Mesothelial cell of epicardium (in vitro differentiated cells): ENCODE results near the gene ICAM4. TPM values are rescaled to one million over a fixed set of nuclear protein-coding genes. Genes with fewer than 3 reads are reported as not detected.
A peak's percentile ranks its signal among the peaks of the same experiment; 100 is the strongest.
"Not testable (repeated sequence)": the region's sequence is repeated elsewhere in the genome, so short reads cannot be mapped to it uniquely, and the experiment has no call there.

Experiments
- DNase-seq, 2 experiments: peaks; one replicate each; pipeline ENCODE4 v3.0.0; 2021; ENCODE audit warnings: low spot score in 2 of 2; ENCODE audit not compliant: unreplicated experiment in 2 of 2
- H3K27ac Mint-ChIP-seq: 2 replicates; pipeline ENCODE4 v1.8.0; 2021; ENCODE audit warnings: mixed read lengths
- H3K27me3 Mint-ChIP-seq: 2 replicates; pipeline ENCODE4 v1.8.0; 2021; ENCODE audit warnings: low read depth, mixed read lengths
- H3K36me3 Mint-ChIP-seq: 2 replicates; pipeline ENCODE4 v1.8.0; 2021; ENCODE audit warnings: mixed read lengths
- H3K4me1 Mint-ChIP-seq: 2 replicates; pipeline ENCODE4 v1.8.0; 2021; ENCODE audit warnings: mixed read lengths
- H3K4me3 Mint-ChIP-seq: 2 replicates; pipeline ENCODE4 v1.8.0; 2021; ENCODE audit warnings: mild to moderate bottlenecking, moderate library complexity, mixed read lengths
- H3K9me3 Mint-ChIP-seq: 2 replicates; pipeline ENCODE4 v1.8.0; 2021; ENCODE audit warnings: mixed read lengths
- total RNA-seq: library from RNA; stranded (reverse); gene quantifications from 3 replicates; pipeline ENCODE4 v1.2.1, GENCODE V29; 2021
- TF ChIP-seq, protein P1 (sequence below): fragments of 200-600 bp; sonication (generic); IDR thresholded peaks from one replicate; pipeline ENCODE4 v1.5.0; 2021; ENCODE audit warnings: antibody characterized with exemption; ENCODE audit not compliant: unreplicated experiment

ICAM4 gene
- total RNA-seq, 1 donor from 2014 or later = 2.6 TPM

DNA sequence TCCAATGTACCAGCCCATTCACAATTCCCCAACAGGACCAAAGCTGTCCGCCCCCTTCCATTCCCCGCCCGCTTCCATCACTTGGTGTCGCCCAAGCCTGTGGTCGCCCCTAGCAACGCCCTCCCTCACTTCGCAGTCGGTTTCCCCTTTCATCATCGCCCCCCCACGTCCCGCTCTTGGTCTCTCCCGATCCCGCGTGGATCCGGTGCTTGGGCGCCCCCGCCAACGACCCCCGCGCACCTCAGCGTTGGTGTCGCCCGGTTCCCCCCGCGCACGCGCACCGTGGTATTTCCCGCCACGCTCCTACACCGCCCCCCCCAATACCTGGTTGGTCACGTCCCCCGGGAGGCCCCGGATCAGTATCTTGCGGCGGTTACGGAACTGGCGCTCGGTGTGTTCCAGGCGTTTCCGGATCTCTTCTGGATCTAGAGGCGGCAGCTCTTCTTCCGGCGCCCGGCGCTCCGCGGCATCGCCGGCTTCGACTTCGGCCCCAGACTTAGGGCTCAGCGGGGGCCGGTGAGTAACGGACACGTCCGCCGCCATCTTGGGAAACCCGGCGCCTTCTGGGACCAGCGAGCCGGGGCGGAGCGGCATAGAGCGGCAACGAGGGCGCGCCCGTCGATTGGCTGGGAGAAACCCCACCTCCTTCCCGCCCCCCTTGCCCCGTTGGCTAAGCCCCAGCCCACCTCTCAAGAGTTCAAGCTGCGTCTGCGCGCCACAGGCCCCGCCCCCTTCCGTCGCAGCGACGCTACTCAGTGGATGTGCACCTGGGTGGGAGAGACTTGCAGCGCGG is 46.4 kb downstream of the ICAM4 start, which contains the start of gene RAVER1:
Gene RAVER1 (minus strand): TSS at position 565 of the 793 bp plus-strand sequence. CDS start 22 bp downstream, at position 543.
- Mint-ChIP-seq H3K27me3 (no peaks in the 10 kb centered on the region), H3K4me1 (peaks cover 23% of the 10 kb centered on the region), H3K4me3 (peak within 1 kb of the TSS; percentile 96), H3K36me3 (peaks cover 3% of the 10 kb centered on the region), H3K9me3 (no peaks in the 10 kb centered on the region), H3K27ac (peak within 1 kb of the TSS; percentile 97)
- TF ChIP-seq, protein P1, sequence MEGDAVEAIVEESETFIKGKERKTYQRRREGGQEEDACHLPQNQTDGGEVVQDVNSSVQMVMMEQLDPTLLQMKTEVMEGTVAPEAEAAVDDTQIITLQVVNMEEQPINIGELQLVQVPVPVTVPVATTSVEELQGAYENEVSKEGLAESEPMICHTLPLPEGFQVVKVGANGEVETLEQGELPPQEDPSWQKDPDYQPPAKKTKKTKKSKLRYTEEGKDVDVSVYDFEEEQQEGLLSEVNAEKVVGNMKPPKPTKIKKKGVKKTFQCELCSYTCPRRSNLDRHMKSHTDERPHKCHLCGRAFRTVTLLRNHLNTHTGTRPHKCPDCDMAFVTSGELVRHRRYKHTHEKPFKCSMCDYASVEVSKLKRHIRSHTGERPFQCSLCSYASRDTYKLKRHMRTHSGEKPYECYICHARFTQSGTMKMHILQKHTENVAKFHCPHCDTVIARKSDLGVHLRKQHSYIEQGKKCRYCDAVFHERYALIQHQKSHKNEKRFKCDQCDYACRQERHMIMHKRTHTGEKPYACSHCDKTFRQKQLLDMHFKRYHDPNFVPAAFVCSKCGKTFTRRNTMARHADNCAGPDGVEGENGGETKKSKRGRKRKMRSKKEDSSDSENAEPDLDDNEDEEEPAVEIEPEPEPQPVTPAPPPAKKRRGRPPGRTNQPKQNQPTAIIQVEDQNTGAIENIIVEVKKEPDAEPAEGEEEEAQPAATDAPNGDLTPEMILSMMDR = no peak
- DNase-seq = peak; percentile 97

DNA sequence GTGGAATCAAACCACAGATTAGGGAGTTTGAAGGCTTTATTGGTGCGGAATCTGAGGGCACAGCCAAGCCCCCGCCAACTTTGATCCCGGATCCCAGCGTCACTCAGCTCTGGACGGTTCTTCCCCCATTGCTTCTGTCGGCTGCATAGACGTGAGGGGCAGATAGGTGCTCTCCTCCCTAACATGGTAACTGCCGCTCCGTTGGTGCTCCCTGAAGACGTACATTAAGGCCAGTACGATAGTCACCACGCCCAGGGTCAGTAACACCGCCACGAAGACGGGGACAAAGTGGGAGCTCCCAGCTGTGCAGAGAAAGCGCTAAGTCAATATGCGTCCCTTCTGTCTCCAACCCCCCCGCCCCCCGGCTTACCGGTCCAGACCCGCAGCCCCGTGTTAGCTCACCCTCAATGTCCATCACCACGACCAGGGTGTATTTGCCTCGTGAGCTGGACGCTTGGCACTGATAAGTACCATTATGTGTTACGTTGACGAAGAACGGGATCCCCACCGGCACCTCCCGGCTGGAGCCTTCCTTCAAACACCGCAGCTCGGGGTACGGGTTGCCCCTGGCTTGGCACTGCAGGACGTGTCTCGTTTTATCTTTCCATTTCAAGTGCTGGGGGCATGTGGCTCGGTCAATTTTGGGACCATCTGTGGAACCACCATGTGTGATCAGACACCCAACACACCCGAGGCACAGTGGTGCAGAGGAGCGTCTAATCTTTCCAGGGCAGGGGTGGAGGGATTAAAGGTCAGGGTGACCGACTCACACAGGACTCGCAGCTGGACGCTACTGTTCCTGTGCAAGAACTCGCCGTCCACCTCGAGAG is 47.2 kb downstream of the ICAM4 start:
- H3K9me3 Mint-ChIP-seq = no peaks in the 10 kb centered on the region
- DNase-seq = no peak
- TF ChIP-seq, protein P1 = no peak
- H3K27me3 Mint-ChIP-seq = no peaks in the 10 kb centered on the region
- peak overlapping the region; percentile 97 for H3K27ac Mint-ChIP-seq
- H3K4me1 Mint-ChIP-seq = peaks cover 23% of the 10 kb centered on the region
- H3K36me3 Mint-ChIP-seq = peaks cover 3% of the 10 kb centered on the region
- H3K4me3 Mint-ChIP-seq = peak overlapping the region; percentile 96

DNA sequence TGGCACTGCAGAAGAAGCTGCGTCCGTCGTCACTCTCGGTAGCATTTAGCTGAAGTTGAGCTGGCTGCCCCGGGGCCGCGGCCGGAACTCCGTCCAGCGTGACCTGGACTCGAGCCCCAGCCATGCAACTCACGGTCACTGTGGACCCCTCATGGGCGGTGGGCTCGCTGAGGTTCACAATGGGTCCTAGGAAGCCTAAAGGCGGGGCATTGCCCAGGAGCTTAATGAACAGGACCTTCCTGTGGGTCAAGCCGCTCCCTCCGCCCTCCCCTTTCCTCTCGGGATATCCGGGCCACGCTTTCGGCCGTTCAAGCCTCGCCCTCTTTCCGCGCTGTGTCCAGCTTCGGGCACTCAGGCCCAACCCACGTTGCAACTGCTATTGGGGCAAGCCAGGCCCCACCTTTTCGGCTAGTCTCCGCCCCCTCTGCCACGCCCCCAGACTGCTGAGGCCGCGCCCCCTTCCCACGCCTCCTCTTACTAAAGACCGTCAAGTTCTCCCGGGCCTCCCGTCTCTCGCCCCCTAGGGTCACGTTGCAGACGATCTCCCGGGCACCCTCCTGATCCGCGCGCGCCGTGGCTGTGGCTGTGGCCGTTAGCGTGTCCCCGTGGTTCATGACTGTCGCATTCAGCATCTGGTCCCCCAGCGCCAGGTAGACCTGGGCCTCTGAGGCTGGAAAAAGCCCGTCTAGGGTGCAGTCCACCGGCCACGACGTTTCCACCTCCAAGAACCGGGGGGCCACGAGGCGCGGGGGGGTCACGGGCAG is 48.0 kb downstream of the ICAM4 start:
- Mint-ChIP-seq H3K27me3 (no peaks in the 10 kb centered on the region), H3K4me3 (peak overlapping the region; percentile 96), H3K36me3 (peaks cover under 1% of the 10 kb centered on the region), H3K9me3 (no peaks in the 10 kb centered on the region), H3K4me1 (peaks cover 23% of the 10 kb centered on the region), H3K27ac (no peak overlapping the region)
- TF ChIP-seq, protein P1 = no peak
- peak; percentile 74 to 90 for DNase-seq

DNA sequence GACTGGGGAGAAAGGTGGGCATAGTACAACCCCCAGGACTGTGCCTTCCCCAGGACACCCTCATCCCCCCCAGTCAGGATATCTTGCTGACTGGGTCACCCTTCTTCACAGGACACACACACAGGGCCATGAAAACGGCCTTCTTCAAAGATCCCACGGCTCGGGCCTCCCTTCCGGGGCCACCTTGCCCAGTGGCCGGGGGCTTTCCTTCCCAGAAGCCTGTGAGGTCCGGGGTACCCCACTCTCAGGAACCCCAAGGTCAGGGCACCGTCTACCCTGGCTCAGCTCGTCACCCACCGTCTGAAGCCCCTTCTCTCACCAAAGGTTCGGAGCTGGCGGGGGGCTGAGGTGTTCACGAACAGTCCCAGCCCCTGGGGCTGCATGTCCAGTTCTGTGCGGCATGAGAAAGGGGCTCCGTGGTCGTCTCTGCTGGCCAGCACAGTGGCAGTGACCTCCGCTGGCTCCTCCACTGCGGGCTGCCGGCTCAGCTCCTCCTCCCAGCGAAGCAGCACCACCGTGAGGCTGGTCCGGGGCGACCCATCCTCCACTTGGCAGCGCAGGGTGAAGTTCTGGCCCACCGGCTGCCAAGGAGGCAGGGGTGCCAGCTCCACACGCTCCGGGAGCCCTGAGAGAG is 48.7 kb downstream of the ICAM4 start:
- Mint-ChIP-seq H3K4me3 (peak overlapping the region; percentile 96), H3K27me3 (no peaks in the 10 kb centered on the region), H3K4me1 (peaks cover 23% of the 10 kb centered on the region), H3K36me3 (no peaks in the 10 kb centered on the region), H3K27ac (no peak overlapping the region), H3K9me3 (no peaks in the 10 kb centered on the region)
- TF ChIP-seq, protein P1 = no peak
- DNase-seq = no peak

DNA sequence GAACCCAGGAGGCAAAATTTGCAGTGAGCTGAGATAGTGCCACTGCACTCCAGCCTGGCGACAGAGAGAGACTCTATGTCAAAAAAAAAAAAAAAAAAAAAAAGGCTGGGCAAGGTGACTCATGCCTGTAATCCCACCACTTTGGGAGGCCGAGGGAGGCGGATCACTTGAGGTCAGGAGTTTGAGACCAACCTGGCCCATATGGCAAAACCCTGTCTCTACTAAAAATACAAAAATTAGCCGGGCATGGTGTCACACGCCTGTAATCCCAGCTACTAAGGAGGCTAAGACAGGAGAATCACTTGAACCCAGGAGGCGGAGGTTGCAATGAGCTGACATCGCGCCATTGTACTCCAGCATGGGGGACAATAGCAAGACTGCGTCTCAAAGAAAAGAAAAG is 50.0 kb downstream of the ICAM4 start:
- not testable (repeated sequence) for H3K36me3 Mint-ChIP-seq, H3K4me3 Mint-ChIP-seq, H3K27me3 Mint-ChIP-seq, DNase-seq, H3K27ac Mint-ChIP-seq, H3K9me3 Mint-ChIP-seq
- peaks cover 23% of the 10 kb centered on the region for H3K4me1 Mint-ChIP-seq

Other genes with a start within 250 kb of the ICAM4 start
- gene SHFL, start 200.6 kb upstream of the ICAM4 start, total RNA-seq = 30.6 to 34.6 TPM (median 33.0 TPM) in 3 replicates
- gene ANGPTL6, start 184.3 kb upstream of the ICAM4 start, total RNA-seq = 0.85 to 1.6 TPM (median 0.97 TPM) in 3 replicates
- gene PPAN, start 180.6 kb upstream of the ICAM4 start, total RNA-seq = 53.2 to 64.2 TPM (median 62.1 TPM) in 3 replicates
- gene P2RY11, start 175.3 kb upstream of the ICAM4 start, total RNA-seq = 30.8 to 33.6 TPM (median 31.2 TPM) in 3 replicates
- gene EIF3G, start 167.1 kb upstream of the ICAM4 start, total RNA-seq = 199 to 207 TPM (median 207 TPM) in 3 replicates
- 110 to 115 TPM (median 112 TPM) in 3 replicates for gene DNMT1, start 92.0 kb upstream of the ICAM4 start, total RNA-seq
- 34.6 to 36.9 TPM (median 34.9 TPM) in 3 replicates for gene S1PR2, start 55.6 kb upstream of the ICAM4 start, total RNA-seq
- 54.1 to 57.4 TPM (median 54.4 TPM) in 3 replicates for gene MRPL4, start 34.7 kb upstream of the ICAM4 start, total RNA-seq
- gene ICAM1, start 15.8 kb upstream of the ICAM4 start, total RNA-seq = 9.0 to 11.6 TPM (median 9.6 TPM) in 3 replicates
- 3.3 to 5.7 TPM (median 4.9 TPM) in 3 replicates for gene ICAM5, start 3.0 kb downstream of the ICAM4 start, total RNA-seq
- 12.8 to 14.9 TPM (median 13.5 TPM) in 3 replicates for gene ZGLP1, start 22.9 kb downstream of the ICAM4 start, total RNA-seq
- 17.9 to 20.9 TPM (median 18.6 TPM) in 3 replicates for gene FDX2, start 29.1 kb downstream of the ICAM4 start, total RNA-seq
- gene RAVER1, start 46.6 kb downstream of the ICAM4 start, total RNA-seq = 51.1 to 55.7 TPM (median 52.4 TPM) in 3 replicates
- gene ICAM3, start 52.7 kb downstream of the ICAM4 start, total RNA-seq = 2.0 to 2.7 TPM (median 2.3 TPM) in 3 replicates
- 142 to 148 TPM (median 146 TPM) in 3 replicates for gene TYK2, start 93.6 kb downstream of the ICAM4 start, total RNA-seq
- 153 to 160 TPM (median 159 TPM) in 3 replicates for gene CDC37, start 116.6 kb downstream of the ICAM4 start, total RNA-seq
- gene PDE4A, start 133.6 kb downstream of the ICAM4 start, total RNA-seq = 2.9 to 3.1 TPM (median 3.0 TPM) in 3 replicates
- gene KEAP1, start 216.4 kb downstream of the ICAM4 start, total RNA-seq = 61.2 to 71.0 TPM (median 69.5 TPM) in 3 replicates
- 2.2 to 2.4 TPM (median 2.4 TPM) in 3 replicates for gene S1PR5, start 230.5 kb downstream of the ICAM4 start, total RNA-seq